Right lobe of liver (tissue), 6 donors: ENCODE results near the gene ZFP62. TPM values are rescaled to one million over a fixed set of nuclear protein-coding genes. Genes with fewer than 3 reads are reported as not detected.

Experiments
- ATAC-seq, 4 donors: fragments of 200-7000 bp; cut with Tn5 transposase; one replicate each; pipeline ENCODE4 v1.9.1; 2020; ENCODE audit warnings: mild to moderate bottlenecking in 4 of 4, moderate library complexity in 4 of 4
- DNase-seq, 3 donors: peaks; one replicate each; pipeline ENCODE4 v3.0.0-alpha.2; 2020
- H3K27ac ChIP-seq, 3 donors: fragments of 200-600 bp; one replicate each; pipeline ENCODE4 v1.8.0; 2022
- H3K27me3 ChIP-seq, 2 donors: fragments of 200-600 bp; one replicate each; pipeline ENCODE4 v1.8.0; 2022
- H3K36me3 ChIP-seq, 4 donors: fragments of 200-600 bp; sonication (generic) in 1 of 4; one replicate each; pipeline versions ENCODE4 v1.5.1 to v1.8.0; 2017 to 2022; ENCODE audit warnings: control low read depth in 1 of 4
- H3K4me1 ChIP-seq, 4 donors: fragments of 200-600 bp; sonication (generic) in 1 of 4; one replicate each; pipeline versions ENCODE4 v1.5.1 to v1.8.0; 2017 to 2022; ENCODE audit warnings: control low read depth in 1 of 4
- H3K4me3 ChIP-seq, 3 donors: fragments of 200-600 bp; one replicate each; pipeline ENCODE4 v1.8.0; 2022
- H3K9me3 ChIP-seq, 4 donors: fragments of 200-600 bp; sonication (generic) in 1 of 4; one replicate each; pipeline versions ENCODE4 v1.5.1 to v1.8.0; 2017 to 2022; ENCODE audit warnings: control low read depth in 1 of 4
- CTCF ChIP-seq, 4 donors: fragments of 200-600 bp in 3 of 4; fragments of 450-650 bp in 1 of 4; IDR thresholded peaks; one replicate each; pipeline versions ENCODE4 v1.5.1 to v1.8.0; 2016 to 2022; ENCODE audit warnings: antibody characterized with exemption in 4 of 4, mild to moderate bottlenecking in 2 of 4
- POLR2A ChIP-seq: fragments of 450-650 bp; IDR thresholded peaks from one replicate; pipeline ENCODE4 v1.6.1; 2017; ENCODE audit warnings: antibody characterized with exemption, mild to moderate bottlenecking
- WGBS: methylation state at CpG from one replicate; pipeline ENCODE4 v1.1.6; 2018; ENCODE audit warnings: low coverage, low lambda C conversion rate; ENCODE audit not compliant: insufficient coverage; ENCODE audit errors: missing lambda C conversion rate; 5-methylcytosine and 5-hydroxymethylcytosine counted together
- intact Hi-C, 2 donors: fragments of 100-400 bp; cut with DNase I; formaldehyde crosslinking; loops; one replicate each; pipeline versions ENCODE4 v1.11.2 to v1.14.1; 2022
- long read RNA-seq: library from polyadenylated mRNA; unstranded; transcript quantifications from one replicate; pipeline ENCODE4 v2.0.0, GENCODE V29; 2019
- total RNA-seq, 6 experiments: library from RNA; depleted of rRNA in 2 of 6; stranded (reverse); fragments of >200 nt in 2 of 6; fragmentation: NEBNext Ultra II Directional in 3 of 6; extraction: Animal tissue kit (Norgen Biotek cat#: 25700) in 3 of 6; gene quantifications; one replicate each; pipeline versions ENCODE4 v1.1.0 to v1.2.4, GENCODE V29; 2016 to 2023
- donor health status: DM: no; HTN: yes; CAD: no.
- donor health status: DM: no; HTN: no; CAD: no.
- donor health status: DM: no; HTN: no; CAD: no.
- donor health status: DM: no; HTN: yes; CAD: no.
- donor health status: DM: no; HTN: yes; CAD: no.

ZFP62 gene
- 1 to 10 TPM; 3.6 to 9.0 (median 6.0) TPM for total RNA-seq
- long read RNA-seq, result 0 reads

DNA sequence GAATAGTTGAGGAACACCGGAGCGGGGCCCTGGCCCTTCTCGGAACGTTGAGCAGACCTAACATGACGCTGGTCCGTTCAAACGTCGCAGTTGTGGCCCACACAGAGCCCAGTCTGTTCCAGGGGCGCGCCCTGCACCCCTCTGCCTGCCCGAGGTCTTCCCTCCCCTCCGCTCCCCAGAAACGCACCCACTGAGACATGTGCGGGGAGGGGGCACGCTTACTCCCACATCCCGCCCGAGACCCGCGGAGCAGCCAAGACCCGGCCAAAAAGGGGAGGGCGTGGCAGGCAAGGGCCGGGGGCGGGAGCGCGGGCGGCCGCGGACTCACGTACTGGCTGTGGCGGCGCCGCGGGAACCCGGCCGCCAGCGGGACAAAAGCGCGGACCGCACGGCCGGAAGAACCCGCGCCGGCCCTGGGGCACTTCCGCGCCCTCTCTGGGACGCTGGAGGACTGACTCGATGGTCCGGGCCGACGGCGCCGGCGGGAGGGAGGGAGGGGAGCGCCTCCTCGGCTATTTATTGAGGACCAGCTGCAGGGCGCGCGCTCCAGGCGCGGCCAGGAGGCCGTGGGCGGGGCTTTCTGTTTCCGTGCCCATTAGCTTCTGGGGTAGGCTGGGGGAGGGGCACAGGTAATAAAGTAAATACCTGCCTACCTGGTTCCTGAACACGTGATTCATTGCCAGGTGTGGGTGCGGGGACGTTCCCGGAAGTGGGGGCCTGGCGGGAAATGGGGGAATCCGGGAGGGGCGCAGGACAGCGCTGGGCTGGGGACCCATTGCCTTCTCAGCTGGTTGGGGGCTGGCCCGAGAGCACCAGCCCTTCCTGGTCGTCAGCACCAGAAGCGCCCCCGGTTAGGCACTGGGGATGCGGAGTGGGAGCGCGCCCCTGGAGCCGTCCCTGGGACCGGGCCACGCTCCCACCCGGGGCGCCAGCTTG, at the start of gene ZFP62:
Gene ZFP62 (minus strand): TSS at position 390 of the 936 bp plus-strand sequence. CDS start 57 bp downstream, at position 333.
- 0% methylated on average over 3 of the region's 84 CpGs for WGBS
- H3K9me3 ChIP-seq, result no peaks in the 10 kb centered on the region
- no peaks in the 10 kb centered on the region for H3K36me3 ChIP-seq
- peaks cover 0 to 8% (median 0%) of the 10 kb centered on the region in 4 donors for H3K4me1 ChIP-seq
- intact Hi-C loops, result no loop called here
- H3K4me3 ChIP-seq, result peak within 1 kb of the TSS; percentile 85 to 91 (median 89)
- peak; percentile 91 to 94 (median 94) for DNase-seq
- H3K27ac ChIP-seq, result peak within 1 kb of the TSS; percentile 76 to 92 (median 81)
- H3K27me3 ChIP-seq, result no peaks in the 10 kb centered on the region
- TF ChIP-seq POLR2A (peak; percentile 75), CTCF (IDR thresholded peaks at IDR 0.05) (peak in 1 of 4 donors; percentile 12)
- ATAC-seq, result peak; percentile 96 to 97 (median 97)

- H3K4me1 ChIP-seq, result no peaks in the 10 kb centered on the region
- intact Hi-C loops, result no loop called here
- TF ChIP-seq CTCF (IDR thresholded peaks at IDR 0.05) (no peak), POLR2A (no peak)
- no peak for DNase-seq
- no peaks in the 10 kb centered on the region for H3K36me3 ChIP-seq
- H3K27me3 ChIP-seq, result no peaks in the 10 kb centered on the region
- no peak overlapping the region for H3K4me3 ChIP-seq
- no peak overlapping the region for H3K27ac ChIP-seq
- no peaks in the 10 kb centered on the region for H3K9me3 ChIP-seq
- WGBS, result 60% methylated on average over 5 of the region's 5 CpGs
- ATAC-seq, result no peak
Measured at GRCh38 chr5:180910735-180911134, 49.7 kb upstream of the ZFP62 start.

- intact Hi-C loops, result no loop called here
- TF ChIP-seq CTCF (IDR thresholded peaks at IDR 0.05) (no peak), POLR2A (no peak)
- ATAC-seq (peak in 2 of 4 donors; percentile 40 to 60), DNase-seq (no peak)
- WGBS, result 44% methylated on average over 2 of the region's 2 CpGs
- H3K4me3 ChIP-seq, result no peak overlapping the region
- H3K9me3 ChIP-seq, result no peaks in the 10 kb centered on the region
- H3K27me3 ChIP-seq, result no peaks in the 10 kb centered on the region
- H3K4me1 ChIP-seq, result no peaks in the 10 kb centered on the region
- no peaks in the 10 kb centered on the region for H3K36me3 ChIP-seq
- H3K27ac ChIP-seq, result peak overlapping the region; percentile 36 to 43 (median 38)
Measured at GRCh38 chr5:180910182-180910581, 49.1 kb upstream of the ZFP62 start.

- intact Hi-C loops, result no loop called here
- H3K4me1 ChIP-seq, result no peaks in the 10 kb centered on the region
- H3K9me3 ChIP-seq, result no peaks in the 10 kb centered on the region
- H3K27me3 ChIP-seq, result no peaks in the 10 kb centered on the region
- TF ChIP-seq POLR2A, result no peak
- TF ChIP-seq CTCF (IDR thresholded peaks at IDR 0.05), result no peak
- no peak overlapping the region for H3K4me3 ChIP-seq
- peak overlapping the region; percentile 36 to 43 (median 38) for H3K27ac ChIP-seq
- 57% methylated on average over 5 of the region's 5 CpGs for WGBS
- no peak for DNase-seq
- no peak for ATAC-seq
- H3K36me3 ChIP-seq, result no peaks in the 10 kb centered on the region
Measured at GRCh38 chr5:180909782-180910181, 48.7 kb upstream of the ZFP62 start.
